ENCODE data around the gene FAM184A.

FAM184A gene

GRCh38 chr6:119096721-119097565, 18.5 kb upstream of the FAM184A start:
- DNase-seq (ENCODE audit: low spot score): no peak

- peak; percentile 5 for DNase-seq (ENCODE audit: low spot score)
Observed at GRCh38 chr6:119090256-119090655, 11.8 kb upstream of the FAM184A start.

GRCh38 chr6:119084784-119085183, 6.3 kb upstream of the FAM184A start:
- DNase-seq (ENCODE audit: low spot score): no peak

- no peak for DNase-seq (ENCODE audit: low spot score)
Observed at GRCh38 chr6:119083007-119083406, 4.5 kb upstream of the FAM184A start.

DNA sequence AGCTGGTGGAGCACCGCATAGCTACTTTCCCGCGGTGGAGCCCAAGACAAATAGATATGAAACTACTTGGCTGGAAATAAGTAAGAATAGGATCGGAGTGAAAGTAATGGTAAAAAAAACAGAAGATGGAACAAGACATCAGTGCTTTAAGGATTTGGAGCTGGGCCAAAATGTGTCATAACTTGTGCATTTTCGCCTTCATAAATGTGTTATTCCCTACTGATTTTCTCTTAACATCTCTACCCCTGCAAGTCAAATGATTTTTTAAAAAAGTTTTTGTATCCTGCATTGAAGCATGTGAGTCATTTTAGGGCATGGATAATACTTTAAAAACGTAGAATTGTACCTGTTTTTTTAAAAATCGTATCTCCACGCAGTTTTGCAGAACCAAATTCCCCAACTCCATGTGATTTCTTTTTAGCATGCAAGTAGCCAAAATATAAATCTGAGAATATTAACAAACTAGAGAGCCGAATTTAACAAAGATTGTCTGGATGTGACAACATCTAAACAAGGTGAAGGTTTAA, 882 bp upstream of the FAM184A start:
- peak; percentile 13 for DNase-seq (ENCODE audit: low spot score)

DNA sequence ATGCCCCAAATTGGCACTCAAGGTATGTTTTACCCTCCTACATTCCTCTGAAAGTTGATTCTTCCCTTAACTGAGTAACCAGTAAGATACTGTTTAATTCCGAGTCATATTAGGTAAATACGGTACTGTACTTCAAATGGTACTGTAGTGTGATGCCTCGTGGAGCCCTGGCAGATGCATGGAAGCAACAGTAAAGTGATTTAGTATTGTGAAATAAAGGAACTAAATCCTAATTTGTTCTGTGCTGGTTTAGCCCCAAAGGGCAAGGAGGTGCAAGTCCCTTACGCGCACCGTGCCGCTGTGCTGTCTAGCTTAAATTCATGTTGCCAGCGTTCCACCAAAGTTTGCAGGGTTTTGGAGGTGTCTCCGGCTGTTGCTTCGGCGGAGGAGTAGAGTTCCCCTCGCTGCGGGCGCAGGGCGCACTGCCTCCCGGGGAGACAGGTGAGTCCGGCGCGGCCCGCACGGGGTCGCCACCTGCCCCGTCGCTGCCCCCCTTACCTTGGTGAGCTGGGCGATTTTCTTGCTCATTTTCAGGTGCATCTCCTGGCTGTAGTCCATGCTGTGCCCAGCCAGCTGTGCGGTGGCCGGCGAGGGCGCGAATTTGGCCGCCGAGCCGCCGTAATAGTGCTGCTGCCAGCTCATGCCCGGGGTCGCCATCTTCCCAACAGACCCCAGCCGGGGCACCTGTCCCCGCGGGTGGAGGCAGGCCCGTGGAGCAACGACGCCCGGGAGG, 655 bp downstream of the FAM184A start:
- DNase-seq (ENCODE audit: low spot score): peak; percentile 32

DNA sequence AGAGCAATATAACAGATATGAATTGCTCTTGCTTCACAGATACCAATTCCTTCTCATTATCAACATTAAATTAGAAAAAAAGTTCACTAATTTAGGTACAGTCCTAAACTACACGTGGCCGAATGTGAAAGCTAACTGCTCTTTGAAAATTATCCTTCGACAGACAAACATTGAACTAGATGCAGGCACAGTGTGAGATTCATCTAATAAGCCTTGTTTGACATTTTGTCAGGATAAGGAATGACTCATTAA, 1.1 kb downstream of the FAM184A start:
- no peak for DNase-seq (ENCODE audit: low spot score)

DNA sequence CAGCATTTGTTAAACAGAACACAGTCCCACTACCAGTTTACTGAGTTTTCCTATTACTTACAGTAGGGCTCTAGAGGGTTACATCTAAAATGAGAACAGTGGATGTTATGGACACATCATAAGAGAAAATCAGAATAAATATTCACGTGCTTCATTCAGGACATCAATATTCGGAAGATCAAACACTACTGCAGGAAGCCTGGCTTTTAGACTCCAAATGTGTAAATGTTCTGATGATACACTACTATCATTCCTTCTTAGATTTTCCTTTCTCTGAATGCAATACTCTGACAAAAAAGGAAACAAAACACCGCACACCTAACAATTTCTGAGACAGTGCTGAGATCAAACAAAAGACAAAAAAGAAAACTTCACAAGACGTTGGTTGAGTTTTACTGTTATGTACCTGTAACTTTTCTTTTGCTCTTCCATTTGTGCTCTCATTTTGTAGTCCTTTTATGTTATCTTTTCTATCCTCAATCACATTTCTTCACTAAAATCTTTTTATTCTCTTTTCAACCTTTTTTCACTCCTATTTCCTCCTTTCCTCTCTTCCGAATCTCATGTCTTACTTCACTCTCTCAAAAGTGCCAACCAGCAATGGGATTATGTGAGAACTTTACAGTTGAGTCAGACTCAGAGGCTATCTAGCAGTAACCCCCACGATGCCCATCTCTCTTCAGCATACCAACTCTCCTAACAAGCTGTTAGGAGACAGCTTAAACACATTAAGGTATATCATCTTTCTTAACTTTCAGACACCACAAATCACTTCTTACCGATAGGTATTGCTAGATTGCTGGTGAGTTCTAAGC, 1.7 kb downstream of the FAM184A start:
- DNase-seq (ENCODE audit: low spot score): no peak

- DNase-seq (ENCODE audit: low spot score): no peak
Observed at GRCh38 chr6:119076173-119076572, 2.3 kb downstream of the FAM184A start.

DNA sequence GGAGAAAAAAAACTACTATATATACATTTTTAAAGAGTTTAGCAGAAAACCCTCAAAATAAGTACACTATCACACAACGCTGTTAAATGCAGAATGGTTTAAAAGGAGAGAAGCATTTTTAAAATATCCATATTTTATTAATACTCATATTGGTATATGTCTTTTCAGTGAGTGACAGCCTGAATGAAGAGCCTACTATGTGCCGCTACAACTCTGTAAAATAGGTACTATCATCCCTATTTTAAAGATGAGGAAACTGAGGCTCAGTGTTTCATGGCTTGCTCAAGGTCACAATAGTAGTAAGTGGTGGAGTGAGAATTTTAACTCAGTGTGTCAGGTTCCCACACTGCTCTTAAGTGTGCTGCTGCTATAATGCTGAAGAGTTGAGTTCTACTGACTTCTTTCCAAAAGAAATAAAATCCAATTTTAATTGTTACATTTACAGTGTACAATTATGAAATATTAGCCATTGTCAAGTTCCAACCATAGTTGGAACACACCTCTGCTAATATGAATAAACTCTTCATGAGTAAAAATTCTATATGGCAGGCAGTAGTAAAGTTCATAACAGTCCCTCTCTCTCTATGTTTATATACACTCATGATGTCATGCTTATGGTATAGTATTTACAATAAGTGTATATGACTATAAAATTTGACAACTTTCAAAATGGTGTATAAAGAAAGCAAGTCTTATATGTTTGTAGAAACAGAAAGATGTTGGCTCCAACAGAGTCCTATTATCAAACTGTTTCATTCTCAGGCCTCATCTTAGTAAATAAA, 3.1 kb downstream of the FAM184A start:
- no peak for DNase-seq (ENCODE audit: low spot score)

GRCh38 chr6:119073307-119074051, 5.0 kb downstream of the FAM184A start:
- no peak for DNase-seq (ENCODE audit: low spot score)

GRCh38 chr6:119071576-119071975, 6.9 kb downstream of the FAM184A start:
- DNase-seq (ENCODE audit: low spot score): no peak

DNA sequence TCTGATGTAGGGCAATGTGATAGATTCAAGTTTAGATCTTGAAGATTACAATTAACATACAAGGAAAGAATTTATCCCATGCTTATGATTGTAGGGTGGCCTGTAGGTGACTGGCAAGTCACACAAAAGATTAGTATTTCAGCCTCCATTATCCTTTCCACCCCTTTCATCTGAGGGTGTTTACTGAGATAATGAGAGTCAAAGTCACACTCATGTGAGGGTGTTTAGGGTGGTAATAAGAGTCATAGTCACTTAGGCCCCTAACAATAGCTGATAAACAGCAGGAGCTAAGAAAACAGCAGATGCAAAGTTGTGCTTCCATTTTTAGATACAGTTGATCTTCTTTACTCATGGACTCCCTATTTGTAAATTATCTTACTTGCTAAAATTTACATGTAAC, 11.4 kb downstream of the FAM184A start:
- DNase-seq (ENCODE audit: low spot score): no peak

- DNase-seq (ENCODE audit: low spot score): no peak
Observed at GRCh38 chr6:119066517-119066916, 11.9 kb downstream of the FAM184A start.

GRCh38 chr6:119065955-119066354, 12.5 kb downstream of the FAM184A start:
- no peak for DNase-seq (ENCODE audit: low spot score)

DNA sequence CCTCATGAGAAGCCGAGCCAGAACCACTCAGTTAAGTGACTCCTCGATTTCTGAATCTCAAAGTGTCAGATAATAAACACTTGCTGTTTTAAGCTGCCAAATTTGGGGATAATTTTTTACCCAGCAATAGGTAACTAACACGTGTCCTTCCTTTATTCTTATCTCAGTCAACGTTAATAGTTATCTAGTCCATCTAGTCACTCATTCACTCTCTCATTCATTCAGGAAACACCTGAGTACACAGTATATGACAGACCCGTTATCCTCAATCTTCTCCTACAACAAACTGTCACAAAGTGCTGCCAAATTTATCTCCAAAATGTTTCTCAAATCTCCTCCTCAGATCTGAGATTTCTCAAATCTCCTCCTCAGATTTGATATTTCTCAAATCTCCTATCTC, 13.1 kb downstream of the FAM184A start:
- DNase-seq (ENCODE audit: low spot score): no peak

DNA sequence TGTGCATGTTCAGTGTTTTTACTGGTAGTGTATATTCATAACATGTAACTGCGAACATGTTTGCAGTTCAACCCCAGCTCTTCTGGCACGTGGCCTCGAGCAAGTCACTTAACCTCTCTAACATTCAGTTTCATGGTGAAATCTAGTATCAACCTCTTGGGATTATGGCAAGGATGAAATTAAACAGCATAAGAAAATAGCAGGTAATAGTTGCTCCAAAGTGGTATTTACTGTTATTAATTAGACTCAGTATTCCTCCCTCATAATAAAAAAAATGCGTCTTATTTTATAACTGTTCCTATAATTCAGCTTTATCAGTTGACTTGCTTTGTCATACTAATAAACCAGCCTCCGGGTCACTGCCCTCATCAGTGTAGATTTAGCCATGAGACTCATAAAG, 15.0 kb downstream of the FAM184A start:
- no peak for DNase-seq (ENCODE audit: low spot score)

DNA sequence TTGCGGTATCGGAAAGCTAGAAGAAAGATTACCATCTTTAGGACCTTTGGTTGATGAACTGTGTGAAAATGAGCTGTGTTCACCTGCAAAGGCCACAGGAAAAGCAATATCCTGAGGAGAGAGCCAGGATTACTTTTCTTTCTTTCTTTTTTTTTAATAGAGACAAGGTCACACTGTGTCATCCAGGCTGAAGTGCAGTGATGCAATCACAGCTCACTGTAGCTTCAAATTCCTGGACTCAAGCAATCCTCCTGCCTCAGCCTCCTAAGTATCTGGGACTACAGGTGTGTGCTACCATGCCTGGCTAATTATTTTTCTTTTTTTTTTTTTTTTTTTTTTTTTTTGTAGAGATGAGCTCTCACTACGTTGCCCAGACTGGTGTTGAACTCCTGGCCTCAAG, 17.2 kb downstream of the FAM184A start:
- no peak for DNase-seq (ENCODE audit: low spot score)

GRCh38 chr6:119060255-119060907, 18.1 kb downstream of the FAM184A start:
- DNase-seq (ENCODE audit: low spot score): no peak

DNA sequence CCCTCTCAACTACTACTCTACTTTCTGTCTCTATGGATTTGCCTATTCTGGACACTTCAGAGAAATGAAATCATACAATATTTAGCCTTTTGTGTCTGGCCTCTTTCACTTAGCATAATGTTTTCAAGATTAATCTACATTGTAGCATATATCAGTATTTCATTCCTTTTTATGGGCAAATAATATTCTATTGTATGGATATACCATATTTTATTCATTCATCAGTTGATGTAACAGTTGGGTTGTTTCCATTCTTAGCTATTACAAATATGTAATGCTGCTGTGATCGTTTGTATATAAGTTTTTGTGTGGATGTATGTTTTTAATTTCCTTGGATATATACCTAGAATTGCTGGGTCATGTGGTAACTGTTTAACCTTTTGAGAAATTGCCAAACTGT, 23.4 kb downstream of the FAM184A start:
- no peak for DNase-seq (ENCODE audit: low spot score)

DNA sequence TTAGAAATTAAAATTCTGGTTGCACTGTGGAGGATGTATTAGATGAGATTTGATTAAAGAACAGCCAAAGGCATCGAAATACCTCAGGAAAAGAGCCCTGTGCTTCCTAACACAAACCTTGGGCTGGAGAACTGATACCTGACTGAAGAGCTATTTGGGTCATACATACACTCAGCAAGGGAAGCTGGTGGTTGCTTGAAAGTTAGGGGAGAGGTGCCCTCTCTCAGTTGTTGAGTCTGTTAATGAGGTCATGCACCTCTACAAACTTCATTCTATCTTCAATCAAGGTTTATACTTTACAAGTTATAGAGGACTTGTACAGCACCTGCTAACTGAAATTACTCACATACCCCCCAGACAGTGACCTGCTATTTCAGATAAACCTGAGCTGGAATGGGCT, 25.5 kb downstream of the FAM184A start:
- no peak for DNase-seq (ENCODE audit: low spot score)
